ENCODE data around the gene ZBTB21.
"Not testable (repeated sequence)": the region's sequence is repeated elsewhere in the genome, so short reads cannot be mapped to it uniquely, and the experiment has no call there.

ZBTB21 gene

DNA sequence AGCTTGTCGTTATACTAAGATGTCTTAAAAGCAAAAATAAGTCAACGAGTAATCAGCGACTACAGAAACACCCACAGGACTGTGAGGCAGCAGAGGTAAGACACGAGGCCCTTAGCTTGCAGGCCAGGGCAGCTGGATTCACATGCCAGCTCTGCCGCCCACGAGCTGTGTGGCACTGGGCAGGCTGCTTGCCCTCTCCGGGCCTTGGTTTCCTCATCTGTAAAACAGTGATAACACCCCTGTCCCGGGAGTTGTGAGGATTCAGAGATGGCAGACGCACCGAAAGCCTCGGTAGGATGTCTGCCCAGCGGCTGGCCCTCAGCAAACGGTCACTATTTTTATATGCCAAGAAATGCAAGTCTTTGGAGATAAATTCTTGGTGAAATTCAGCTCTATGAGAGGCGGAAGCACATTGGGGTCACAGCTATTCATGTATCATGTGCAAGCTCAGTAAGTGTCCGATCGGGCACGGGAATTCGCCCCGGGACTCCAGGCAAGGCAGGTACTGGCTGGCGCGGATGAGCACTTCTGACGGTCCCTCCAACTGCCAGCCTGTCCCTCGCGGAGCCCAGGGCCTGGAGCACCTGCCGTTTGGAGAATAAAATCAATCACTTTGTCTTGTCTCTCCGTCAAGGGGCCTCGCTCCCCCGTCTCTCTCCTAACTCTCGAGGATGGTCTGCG is 57.5 kb downstream of the ZBTB21 start:
- DNase-seq (ENCODE audit: low spot score) = no peak

DNA sequence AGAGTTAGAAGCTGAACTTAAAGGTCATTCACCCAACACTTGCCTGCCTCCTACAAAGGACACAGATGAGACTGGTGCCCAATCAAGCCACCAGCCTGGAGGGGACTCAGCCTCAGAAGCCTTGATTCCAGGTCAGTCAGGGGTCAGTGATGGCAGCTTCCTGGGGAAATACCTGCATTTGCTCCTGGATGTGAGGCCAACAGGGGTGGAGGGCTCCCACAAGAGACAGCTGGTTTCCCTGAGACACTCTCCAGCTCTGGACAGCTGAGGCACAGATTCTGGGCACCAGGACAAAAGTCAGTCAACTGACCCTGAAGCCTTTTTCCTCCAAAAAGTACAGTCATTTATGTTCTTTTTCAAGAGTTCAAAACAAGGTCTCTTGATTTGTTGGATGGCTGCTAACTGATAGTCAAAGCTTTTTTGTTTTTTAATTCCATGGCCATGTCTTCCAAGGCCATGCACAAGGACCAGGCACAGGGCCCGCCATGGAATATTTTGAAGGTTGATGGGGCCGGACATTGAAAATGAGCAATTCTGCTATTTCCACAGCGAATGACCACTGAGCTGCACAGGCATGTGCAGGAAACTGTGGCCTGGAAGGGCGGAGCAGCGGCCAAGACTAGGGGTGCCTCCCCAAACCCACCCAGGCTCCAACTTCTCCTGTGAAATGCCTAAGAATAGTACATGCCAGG is 58.1 kb downstream of the ZBTB21 start:
- DNase-seq (ENCODE audit: low spot score) = no peak

DNA sequence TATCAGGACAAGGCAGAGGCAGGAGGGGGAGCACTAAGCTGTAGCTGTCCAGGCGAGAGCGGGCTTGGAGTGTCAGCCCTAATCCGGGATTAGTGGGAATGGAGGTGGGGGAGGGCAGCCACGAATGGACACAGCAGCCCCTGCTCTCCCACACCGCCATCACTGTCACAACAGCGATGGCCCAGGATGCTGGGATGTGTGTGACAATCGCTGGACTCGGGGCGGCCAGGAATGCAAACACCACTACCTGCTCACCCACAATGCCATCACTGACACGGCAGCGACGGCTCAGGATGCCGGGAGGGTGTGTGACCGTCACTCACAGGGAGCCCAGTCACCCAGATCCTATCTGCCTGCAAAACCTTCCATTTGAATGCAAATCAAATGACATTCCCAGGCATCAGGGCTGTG is 59.2 kb downstream of the ZBTB21 start:
- DNase-seq (ENCODE audit: low spot score) = no peak

DNA sequence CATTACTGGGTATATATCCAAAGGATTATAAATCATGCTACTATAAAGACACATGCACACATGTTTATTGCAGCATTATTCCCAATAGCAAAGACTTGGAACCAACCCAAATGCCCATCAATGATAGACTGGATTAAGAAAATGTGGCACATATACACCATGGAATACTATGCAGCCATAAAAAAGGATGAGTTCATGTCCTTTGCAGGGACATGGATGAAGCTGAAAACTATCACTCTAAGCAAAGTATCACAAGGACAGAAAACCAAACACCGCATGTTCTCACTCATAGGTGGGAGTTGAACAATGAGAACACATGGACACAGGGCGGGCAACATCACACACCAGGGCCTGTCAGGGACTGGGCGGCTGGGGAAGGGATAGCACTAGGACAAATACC is 60.5 kb downstream of the ZBTB21 start:
- not testable (repeated sequence) for DNase-seq (ENCODE audit: low spot score)

DNA sequence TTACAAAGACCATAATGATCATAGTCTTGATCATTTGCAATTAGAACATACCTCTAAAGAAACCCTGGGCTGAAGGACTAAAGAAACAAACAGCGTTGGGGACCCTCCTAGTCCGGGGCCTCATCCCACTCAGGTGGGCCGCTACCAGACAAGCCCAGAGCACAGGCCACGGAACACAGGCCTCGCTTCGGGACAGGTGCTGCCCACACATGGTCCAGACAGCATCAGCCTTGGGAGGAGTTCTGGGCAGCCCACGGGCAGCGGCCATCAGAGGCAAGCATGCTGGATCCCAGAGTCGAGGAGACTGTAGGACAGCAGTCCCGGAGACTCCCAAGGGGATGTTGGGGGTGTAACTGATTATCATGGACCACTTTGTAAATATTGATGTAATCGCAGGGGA is 61.3 kb downstream of the ZBTB21 start:
- DNase-seq (ENCODE audit: low spot score) = no peak

DNA sequence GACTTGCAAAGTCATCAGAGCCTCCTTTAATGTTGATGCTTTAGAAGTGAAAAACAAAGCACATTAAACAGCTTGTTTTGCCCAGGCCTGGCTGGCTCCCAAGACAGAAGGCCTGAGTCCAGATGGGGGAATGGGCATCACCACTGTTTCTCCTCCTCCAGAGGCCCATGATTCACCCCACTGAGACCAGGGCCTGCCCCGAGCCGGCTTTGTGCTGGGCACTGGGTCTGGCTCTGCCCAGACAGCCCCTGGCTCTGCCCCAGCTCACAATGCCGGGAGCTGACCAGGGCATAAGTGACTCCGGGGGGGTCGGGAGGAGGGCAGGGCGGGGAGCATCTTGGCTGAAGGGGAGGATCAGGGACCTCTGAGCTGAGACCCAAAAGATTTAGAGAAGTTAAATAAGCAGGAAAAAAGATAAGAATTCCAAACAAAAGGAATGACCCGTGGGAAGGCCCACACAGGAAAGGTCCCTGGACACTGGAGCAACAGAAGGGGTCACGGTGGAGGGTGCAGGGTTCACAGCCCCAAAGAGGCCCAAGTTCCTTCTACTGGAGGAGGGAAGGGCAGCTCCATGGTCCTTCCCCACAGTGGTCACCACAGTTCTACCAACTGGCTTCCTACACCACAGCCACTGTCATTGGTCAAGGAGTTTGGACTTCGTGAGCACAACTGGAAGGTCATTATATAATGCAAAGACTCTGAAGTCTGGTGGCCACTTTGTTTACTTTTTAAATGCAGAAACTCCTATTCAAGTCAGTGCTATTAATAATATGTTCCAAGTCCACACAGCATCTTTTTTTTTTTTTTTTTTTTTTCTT is 61.9 kb downstream of the ZBTB21 start:
- no peak for DNase-seq (ENCODE audit: low spot score)

DNA sequence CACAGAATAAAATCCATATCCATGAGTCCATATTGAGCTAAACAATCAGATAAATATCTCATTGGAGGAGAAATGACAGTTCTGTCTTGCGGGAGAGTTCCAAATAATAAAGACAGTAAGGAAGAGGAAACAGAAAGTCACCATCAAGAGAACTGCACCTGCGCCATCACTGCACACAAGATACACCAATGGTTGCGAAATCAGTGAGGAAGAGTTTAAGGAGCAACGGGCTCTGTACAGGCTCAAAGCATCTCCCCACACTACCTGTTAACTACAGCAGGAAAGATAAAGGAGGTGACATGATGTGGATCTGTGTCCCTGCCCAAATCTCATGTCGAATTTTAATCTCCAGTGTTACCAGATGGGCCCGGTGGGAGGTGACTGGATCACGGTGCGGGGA is 64.2 kb downstream of the ZBTB21 start:
- no peak for DNase-seq (ENCODE audit: low spot score)

DNA sequence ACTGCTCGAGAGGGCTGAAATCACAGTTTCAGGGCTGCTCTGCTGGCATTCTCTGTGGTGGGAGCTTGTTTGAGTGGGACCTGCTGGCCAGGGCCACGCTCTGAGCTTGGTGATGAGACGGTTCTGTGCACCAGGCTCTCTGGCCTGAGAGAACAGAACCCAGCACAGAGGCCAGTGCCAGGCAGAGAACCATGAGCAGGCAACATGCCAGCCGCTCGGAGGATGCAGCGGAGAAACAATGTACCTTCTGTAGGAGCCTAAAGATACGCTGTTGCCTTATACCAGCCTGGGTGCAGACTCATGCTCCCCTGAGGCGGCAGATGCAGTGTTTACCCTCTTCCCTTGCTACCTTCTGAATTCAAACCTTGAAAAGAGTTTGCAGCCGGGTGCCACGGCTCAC is 66.3 kb downstream of the ZBTB21 start:
- DNase-seq (ENCODE audit: low spot score) = no peak

DNA sequence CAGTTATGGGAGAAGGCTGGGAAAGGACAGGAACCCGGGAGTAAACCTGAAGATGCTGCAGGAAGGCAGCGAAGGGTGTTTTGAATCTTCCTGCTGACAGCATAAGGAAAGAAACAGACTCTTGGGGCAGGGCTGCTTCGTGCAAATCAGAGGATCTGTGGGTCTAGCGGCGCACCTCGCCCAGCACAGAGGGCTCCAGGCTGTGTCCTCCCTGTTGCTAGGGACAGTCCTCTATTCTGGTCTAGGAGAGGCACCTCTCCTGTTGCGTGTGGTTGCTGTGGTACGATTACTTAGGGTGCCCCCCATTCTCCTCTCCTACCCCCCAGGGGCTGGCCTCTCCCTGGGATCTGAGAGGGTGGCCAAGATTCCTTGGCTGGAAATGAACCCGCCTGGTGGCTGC is 67.7 kb downstream of the ZBTB21 start:
- no peak for DNase-seq (ENCODE audit: low spot score)

DNA sequence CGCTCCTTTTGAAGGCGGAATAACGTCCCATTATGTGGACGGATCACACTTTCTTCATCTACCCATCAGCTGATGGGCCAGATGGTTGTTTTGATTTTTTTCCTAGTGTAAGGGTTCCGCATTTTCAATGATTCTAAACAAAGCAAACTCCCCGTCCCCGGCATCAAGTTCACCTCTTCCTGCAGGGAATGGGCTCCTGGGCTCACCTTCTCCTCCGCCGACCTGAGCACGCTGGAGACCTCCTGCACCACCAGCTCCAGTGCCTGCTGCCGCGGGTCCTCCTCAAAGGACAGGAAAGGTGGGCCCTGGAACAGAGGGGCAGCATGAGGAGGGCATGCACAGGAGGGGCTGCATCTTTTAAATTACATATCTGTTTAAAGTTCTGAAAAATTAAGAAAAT is 68.2 kb downstream of the ZBTB21 start:
- DNase-seq (ENCODE audit: low spot score) = no peak

DNA sequence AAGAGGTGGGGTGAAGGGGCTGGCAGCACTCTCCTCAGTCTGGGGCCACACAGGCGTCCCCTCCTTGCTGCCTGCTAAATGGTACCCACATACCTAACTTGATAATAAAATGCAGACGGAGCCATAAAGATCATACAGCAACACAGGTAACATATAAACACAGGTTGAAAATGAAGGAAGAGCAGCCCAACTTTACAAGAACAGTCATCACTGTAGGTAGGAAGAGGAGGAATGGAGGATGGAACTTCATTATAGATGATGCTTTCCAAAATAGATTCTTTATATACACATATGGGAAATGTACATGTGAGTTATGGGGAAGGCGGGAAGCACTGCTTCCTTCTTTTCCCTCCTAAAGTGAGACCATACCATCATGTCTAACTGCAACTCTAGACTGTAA is 69.7 kb downstream of the ZBTB21 start:
- no peak for DNase-seq (ENCODE audit: low spot score)

DNA sequence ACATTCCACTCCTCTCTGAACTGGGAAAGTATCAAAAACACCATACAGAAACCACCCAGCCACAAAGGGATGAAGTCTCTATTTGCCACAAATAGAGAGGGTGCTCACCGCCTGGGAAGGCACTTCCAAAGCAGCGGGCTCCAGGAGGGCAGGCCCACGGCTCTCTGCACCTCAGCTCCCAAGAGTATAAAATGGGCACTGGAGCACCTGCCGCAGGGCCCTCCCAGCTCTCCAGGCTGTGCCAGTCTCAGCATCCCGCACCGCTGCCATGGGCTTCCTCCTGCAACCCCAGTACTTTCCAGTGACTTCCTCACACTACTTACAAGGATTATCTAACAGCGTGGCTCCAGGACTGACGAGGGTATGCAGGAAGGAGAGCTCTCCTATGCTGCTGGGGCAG is 70.8 kb downstream of the ZBTB21 start:
- DNase-seq (ENCODE audit: low spot score) = no peak
